GM12874 (cell line): ENCODE results near the gene LIPF.

Experiments used
- CTCF ChIP-seq: IDR thresholded peaks from 2 replicates; pipeline ENCODE4 v1.5.1; 2011; ENCODE audit warnings: low read depth, mild to moderate bottlenecking, control low read depth, low read length, moderate library complexity; ENCODE audit not compliant: insufficient read depth

Gene LIPF

GRCh38 chr10:88664142-88664541 lies at the start of gene LIPF:
Gene LIPF (plus strand): TSS chr10:88664442. CDS start chr10:88667298, 2,856 bp downstream.
- no peak for TF ChIP-seq CTCF

- no peak for TF ChIP-seq CTCF
Measured at GRCh38 chr10:88616250-88616977, 47.8 kb upstream of the LIPF start.

- no peak for TF ChIP-seq CTCF
Measured at GRCh38 chr10:88617772-88618300, 46.4 kb upstream of the LIPF start.

- no peak for TF ChIP-seq CTCF
Measured at GRCh38 chr10:88618496-88618895, 45.7 kb upstream of the LIPF start.

GRCh38 chr10:88620441-88620840 lies 43.8 kb upstream of the LIPF start:
- no peak for TF ChIP-seq CTCF

GRCh38 chr10:88623835-88624234 lies 40.4 kb upstream of the LIPF start:
- TF ChIP-seq CTCF: no peak

- TF ChIP-seq CTCF: no peak
Measured at GRCh38 chr10:88624840-88625239, 39.4 kb upstream of the LIPF start.
